Measurements from ENCODE around the gene TMEM115. TPM values are rescaled to one million over a fixed set of nuclear protein-coding genes. Genes with fewer than 3 reads are reported as not detected.

The TMEM115 gene
- total and polyA plus RNA-seq, 2 of the 4 experiments (the other 2 are of a cell fraction), result 35.3 to 47.3 TPM

DNA sequence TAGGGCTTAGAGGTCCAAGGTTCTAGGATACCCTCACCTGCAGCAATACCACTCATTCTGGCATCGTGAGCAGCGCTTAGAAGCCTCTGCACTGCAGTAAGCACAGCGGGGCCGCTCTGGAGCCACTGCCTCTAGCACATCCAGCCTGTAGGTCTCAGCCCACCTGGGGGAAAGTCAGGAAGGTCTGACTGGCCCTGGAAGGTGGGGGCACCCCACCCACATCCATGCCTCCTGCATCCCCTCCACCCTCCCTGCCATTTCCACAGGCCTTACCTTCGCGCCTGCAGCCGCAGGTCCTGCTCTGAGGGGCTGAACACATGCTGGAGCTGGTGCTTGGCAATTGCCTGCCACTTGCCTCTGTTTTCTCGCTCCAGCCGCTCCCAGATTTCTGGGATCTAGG lies 17.8 kb downstream of the TMEM115 start:
- in situ Hi-C loops (cut with MboI; ENCODE audit: low sequenced_read_pairs), result loop anchor here (25.0 kb wide), 3 partner anchors 1046 to 1821 kb away; partner anchors contain the start of genes ABHD14B, GPR62, MANF and PCBP4
- Histone ChIP-seq H3K23ac (ENCODE audit: low read depth, low read length) (0 out of 2 replicates have a peak overlapping the region, but pooled peaks have one; percentile 62), H3K18ac (ENCODE audit: low read depth, low read length) (no peak overlapping the region), H4K8ac (ENCODE audit: low read depth in 2 of 2, low read length in 2 of 2) (peak overlapping the region; percentile 59 to 97; a peak in 2 of 4 replicates), H3K4me1 (ENCODE audit: control insufficient read depth, insufficient read depth, low read length) (peaks cover 18% of the 10 kb centered on the region), H2BK20ac (ENCODE audit: low read depth, low read length) (no peak overlapping the region), H3K4me2 (ENCODE audit: low read depth, low read length) (no peak overlapping the region), H2BK120ac (ENCODE audit: low read depth, low read length) (no peak overlapping the region), H3K4ac (ENCODE audit: low read depth, low read length) (peak overlapping the region; percentile 81), H3K27ac (ENCODE audit: insufficient read depth, low read length) (no peak overlapping the region), H3K27me3 (ENCODE audit: control insufficient read depth, insufficient read depth, low read length) (no peaks in the 10 kb centered on the region), H2AFZ (replicated peaks; ENCODE audit: low read length, poor library complexity) (peak overlapping the region; percentile 94), H4K5ac (ENCODE audit: low read depth, low read length) (no peak overlapping the region), H4K20me1 (ENCODE audit: insufficient read depth, low read length) (peaks cover 2% of the 10 kb centered on the region; the same call in 1 of the 2 replicates), H2BK15ac (ENCODE audit: low read depth, low read length) (no peak overlapping the region), H2BK5ac (ENCODE audit: low read depth, low read length, poor library complexity, severe bottlenecking) (no peak overlapping the region), H3K9ac (ENCODE audit: low read depth, low read length) (no peak overlapping the region), H3K4me3 (ENCODE audit: insufficient read depth, low read depth, low read length) (no peak overlapping the region), H3K79me1 (ENCODE audit: low read depth in 1 of 2, low read length in 2 of 2) (peaks cover 8 to 31% of the 10 kb centered on the region in 2 experiments; a peak in 3 of 4 replicates), H3K9me3 (ENCODE audit: control insufficient read depth, insufficient read depth, low read length) (no peaks in the 10 kb centered on the region), H3K14ac (replicated peaks; ENCODE audit: low read depth, low read length) (no peak overlapping the region), H3K56ac (ENCODE audit: extremely low read depth, insufficient read depth, low read length) (no peak overlapping the region), H3K36me3 (ENCODE audit: control insufficient read depth, insufficient read depth, low read length) (no peaks in the 10 kb centered on the region), H3K9me1 (ENCODE audit: insufficient read depth, low read length) (peaks cover 11% of the 10 kb centered on the region), H4K91ac (ENCODE audit: insufficient read depth, low read depth, low read length) (no peak overlapping the region), H2AK5ac (ENCODE audit: low read depth, low read length) (0 out of 2 replicates have a peak overlapping the region, but pooled peaks have one; percentile 43), H2AK9ac (replicated peaks; ENCODE audit: low read depth, low read length, poor library complexity) (peak overlapping the region; percentile 23)
- intact Hi-C loops (cut with micrococcal nuclease), result no loop called here
- TF ChIP-seq FOS (IDR thresholded peaks at IDR 0.05; ENCODE audit: low read depth, low read length) (no peak), NFE2L2 (IDR thresholded peaks at IDR 0.05; ENCODE audit: low read depth, low read length) (no peak), MAZ (IDR thresholded peaks at IDR 0.05; ENCODE audit: borderline replicate concordance, low read depth, low read length) (no peak), RFX5 (IDR thresholded peaks at IDR 0.05; ENCODE audit: low read depth, low read length) (no peak), CTCF (conservative IDR thresholded peaks at IDR 0.05; ENCODE audit: low read depth, low read length) (no peak), POLR2A (IDR thresholded peaks at IDR 0.05; ENCODE audit: low read depth, low read length) (no peak), SMC3 (IDR thresholded peaks at IDR 0.05; ENCODE audit: low read depth, low read length) (no peak), MAFK (IDR thresholded peaks at IDR 0.05; ENCODE audit: low read depth, low read length) (no peak), RCOR1 (IDR thresholded peaks at IDR 0.05; ENCODE audit: insufficient replicate concordance, low read length) (no peak), MXI1 (IDR thresholded peaks at IDR 0.05; ENCODE audit: borderline replicate concordance, low read depth, low read length) (no peak), RAD21 (IDR thresholded peaks at IDR 0.05; ENCODE audit: low read length) (no peak), CHD1 (IDR thresholded peaks at IDR 0.05; ENCODE audit: low read depth, low read length) (no peak), BHLHE40 (IDR thresholded peaks at IDR 0.05; ENCODE audit: low read depth, low read length) (no peak), CEBPB (IDR thresholded peaks at IDR 0.05; ENCODE audit: low read depth, low read length) (no peak)
- TF ChIP-seq, protein P1, sequence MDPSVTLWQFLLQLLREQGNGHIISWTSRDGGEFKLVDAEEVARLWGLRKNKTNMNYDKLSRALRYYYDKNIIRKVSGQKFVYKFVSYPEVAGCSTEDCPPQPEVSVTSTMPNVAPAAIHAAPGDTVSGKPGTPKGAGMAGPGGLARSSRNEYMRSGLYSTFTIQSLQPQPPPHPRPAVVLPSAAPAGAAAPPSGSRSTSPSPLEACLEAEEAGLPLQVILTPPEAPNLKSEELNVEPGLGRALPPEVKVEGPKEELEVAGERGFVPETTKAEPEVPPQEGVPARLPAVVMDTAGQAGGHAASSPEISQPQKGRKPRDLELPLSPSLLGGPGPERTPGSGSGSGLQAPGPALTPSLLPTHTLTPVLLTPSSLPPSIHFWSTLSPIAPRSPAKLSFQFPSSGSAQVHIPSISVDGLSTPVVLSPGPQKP (IDR thresholded peaks at IDR 0.05; ENCODE audit: borderline replicate concordance, low read depth, low read length), result no peak
- TF ChIP-seq, protein P2, sequence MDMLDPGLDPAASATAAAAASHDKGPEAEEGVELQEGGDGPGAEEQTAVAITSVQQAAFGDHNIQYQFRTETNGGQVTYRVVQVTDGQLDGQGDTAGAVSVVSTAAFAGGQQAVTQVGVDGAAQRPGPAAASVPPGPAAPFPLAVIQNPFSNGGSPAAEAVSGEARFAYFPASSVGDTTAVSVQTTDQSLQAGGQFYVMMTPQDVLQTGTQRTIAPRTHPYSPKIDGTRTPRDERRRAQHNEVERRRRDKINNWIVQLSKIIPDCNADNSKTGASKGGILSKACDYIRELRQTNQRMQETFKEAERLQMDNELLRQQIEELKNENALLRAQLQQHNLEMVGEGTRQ (IDR thresholded peaks at IDR 0.05; ENCODE audit: low read depth, low read length), result no peak
- POLR2A ChIA-PET (ENCODE audit: unreplicated experiment), result no interaction called here
- BruUV-seq (replicated peaks), result no TSS peak
- 100% methylated on average over 2 of the region's 9 CpGs; no CpG with 5 or more reads in 1 of the 2 experiments for WGBS, 2 experiments (ENCODE audit: extremely low coverage in 2 of 2, insufficient read length in 1 of 2)
- dilution Hi-C loops (cut with HindIII; ENCODE audit: low sequenced_read_pairs, unreplicated experiment), result no loop called here
- DNase-seq, result no peak
- ATAC-seq (ENCODE audit: low read depth), result no peak
- CTCF ChIA-PET, result no interaction called here
